B cell (primary cell): ENCODE data around the gene KRR1.
"Not testable (repeated sequence)": the region's sequence is repeated elsewhere in the genome, so short reads cannot be mapped to it uniquely, and the experiment has no call there.

Source experiments
- EZH2 ChIP-seq: IDR thresholded peaks from 2 replicates; pipeline ENCODE4 v1.6.1; 2012; ENCODE audit warnings: borderline replicate concordance, low read depth, mild to moderate bottlenecking, moderate library complexity, low read length; ENCODE audit not compliant: insufficient read depth, poor library complexity, severe bottlenecking
- TF ChIP-seq, protein P1 (sequence below): fragments of 200-600 bp; IDR thresholded peaks from one replicate; pipeline ENCODE4 v1.8.0; 2022; ENCODE audit warnings: antibody characterized with exemption, mild to moderate bottlenecking

DNA sequence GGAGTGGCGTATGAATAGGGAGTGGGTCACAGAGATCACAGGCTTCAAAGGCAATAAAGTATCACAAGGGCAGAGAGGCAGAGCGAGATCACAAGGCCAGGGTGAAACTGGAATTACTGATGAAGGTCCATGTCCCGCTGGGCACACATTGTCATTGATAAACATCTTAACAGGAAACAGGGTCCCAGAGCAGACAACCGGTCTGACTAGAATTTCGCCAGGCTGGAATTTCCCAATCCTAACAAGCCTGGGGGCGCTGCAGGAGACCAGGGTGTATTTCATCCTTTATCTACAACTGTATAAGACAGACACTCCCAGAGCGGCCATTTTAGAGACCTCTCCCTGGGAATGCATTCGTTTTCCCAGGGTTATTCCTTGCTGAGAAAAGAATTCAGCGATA lies 53.5 kb downstream of the KRR1 start:
- TF ChIP-seq, protein P1, sequence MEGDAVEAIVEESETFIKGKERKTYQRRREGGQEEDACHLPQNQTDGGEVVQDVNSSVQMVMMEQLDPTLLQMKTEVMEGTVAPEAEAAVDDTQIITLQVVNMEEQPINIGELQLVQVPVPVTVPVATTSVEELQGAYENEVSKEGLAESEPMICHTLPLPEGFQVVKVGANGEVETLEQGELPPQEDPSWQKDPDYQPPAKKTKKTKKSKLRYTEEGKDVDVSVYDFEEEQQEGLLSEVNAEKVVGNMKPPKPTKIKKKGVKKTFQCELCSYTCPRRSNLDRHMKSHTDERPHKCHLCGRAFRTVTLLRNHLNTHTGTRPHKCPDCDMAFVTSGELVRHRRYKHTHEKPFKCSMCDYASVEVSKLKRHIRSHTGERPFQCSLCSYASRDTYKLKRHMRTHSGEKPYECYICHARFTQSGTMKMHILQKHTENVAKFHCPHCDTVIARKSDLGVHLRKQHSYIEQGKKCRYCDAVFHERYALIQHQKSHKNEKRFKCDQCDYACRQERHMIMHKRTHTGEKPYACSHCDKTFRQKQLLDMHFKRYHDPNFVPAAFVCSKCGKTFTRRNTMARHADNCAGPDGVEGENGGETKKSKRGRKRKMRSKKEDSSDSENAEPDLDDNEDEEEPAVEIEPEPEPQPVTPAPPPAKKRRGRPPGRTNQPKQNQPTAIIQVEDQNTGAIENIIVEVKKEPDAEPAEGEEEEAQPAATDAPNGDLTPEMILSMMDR: not testable (repeated sequence)
- not testable (repeated sequence) for TF ChIP-seq EZH2
